Esophagus muscularis mucosa (tissue), 4 donors: ENCODE data around the gene VSX1. TPM values are rescaled to one million over a fixed set of nuclear protein-coding genes. Genes with fewer than 3 reads are reported as not detected.

Source experiments
- total RNA-seq, 4 donors: library from RNA; depleted of rRNA; stranded (reverse); fragments of >200 nt; gene quantifications; one replicate each; pipeline versions ENCODE4 v1.1.0 to v1.2.1, GENCODE V29; 2016

The VSX1 gene
- total RNA-seq, 4 donors from 2014 or later, result 0.83 TPM; not detected in 3

Other genes with a start within 250 kb of the VSX1 start
- 10 to 100 TPM in 1 of 4 donors, 1 to 10 TPM in 2, not detected in 1; 1.2 to 13.8 (median 1.5) TPM for gene CST7, start 132.9 kb downstream of the VSX1 start, total RNA-seq
- gene APMAP, start 89.4 kb downstream of the VSX1 start, total RNA-seq, result 10 to 100 TPM; 21.6 to 35.6 (median 32.5) TPM
- gene ACSS1, start 24.0 kb downstream of the VSX1 start, total RNA-seq, result 100 to 1,000 TPM in 1 of 4 donors, 10 to 100 TPM in 3; 36.6 to 154 (median 65.3) TPM
- gene ENTPD6, start 113.6 kb upstream of the VSX1 start, total RNA-seq, result 10 to 100 TPM; 39.0 to 44.1 (median 43.5) TPM
- gene PYGB, start 165.9 kb upstream of the VSX1 start, total RNA-seq, result 100 to 1,000 TPM; 398 to 632 (median 462) TPM